GM21526 (cell line): Measurements from ENCODE around the gene PIP5KL1.
"Not testable (repeated sequence)": the region's sequence is repeated elsewhere in the genome, so short reads cannot be mapped to it uniquely, and the experiment has no call there.

Experiments used
- ATAC-seq: cut with Tn5 transposase; IDR thresholded peaks from one replicate; pipeline ENCODE4 v1.9.1; 2021; ENCODE audit warnings: moderate library complexity; ENCODE audit not compliant: unreplicated experiment, low FRiP score

PIP5KL1 gene

GRCh38 chr9:127896395-127897192 is 34.0 kb downstream of the PIP5KL1 start:
- no peak for ATAC-seq

- no peak for ATAC-seq
These were observed 34.8 kb downstream of the PIP5KL1 start for GRCh38 chr9:127895811-127896210.

DNA sequence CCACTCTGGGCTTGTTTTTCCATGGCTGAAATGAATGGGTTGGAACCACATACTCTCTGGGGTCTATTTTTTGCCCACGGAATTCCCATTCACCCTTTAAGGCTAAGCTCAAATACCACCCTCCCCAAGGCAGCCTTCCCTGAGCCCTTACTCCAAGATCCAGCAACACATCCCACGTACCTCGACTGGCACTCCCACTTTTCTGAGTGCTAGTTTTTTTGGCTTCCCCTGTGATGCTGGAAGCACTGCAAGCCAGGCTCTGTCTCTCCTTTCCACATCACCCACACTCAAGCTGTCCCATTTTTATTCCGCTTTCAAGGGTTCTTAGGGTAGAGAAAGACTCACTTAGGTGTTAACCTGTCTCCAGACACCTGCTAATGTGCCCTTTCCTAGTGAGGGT is 37.2 kb downstream of the PIP5KL1 start:
- ATAC-seq, result no peak

GRCh38 chr9:127892831-127893230 is 37.7 kb downstream of the PIP5KL1 start:
- ATAC-seq, result no peak

- no peak for ATAC-seq
These were observed 40.5 kb downstream of the PIP5KL1 start for GRCh38 chr9:127890053-127890452.

- no peak for ATAC-seq
These were observed 42.8 kb downstream of the PIP5KL1 start for GRCh38 chr9:127887792-127888191.

DNA sequence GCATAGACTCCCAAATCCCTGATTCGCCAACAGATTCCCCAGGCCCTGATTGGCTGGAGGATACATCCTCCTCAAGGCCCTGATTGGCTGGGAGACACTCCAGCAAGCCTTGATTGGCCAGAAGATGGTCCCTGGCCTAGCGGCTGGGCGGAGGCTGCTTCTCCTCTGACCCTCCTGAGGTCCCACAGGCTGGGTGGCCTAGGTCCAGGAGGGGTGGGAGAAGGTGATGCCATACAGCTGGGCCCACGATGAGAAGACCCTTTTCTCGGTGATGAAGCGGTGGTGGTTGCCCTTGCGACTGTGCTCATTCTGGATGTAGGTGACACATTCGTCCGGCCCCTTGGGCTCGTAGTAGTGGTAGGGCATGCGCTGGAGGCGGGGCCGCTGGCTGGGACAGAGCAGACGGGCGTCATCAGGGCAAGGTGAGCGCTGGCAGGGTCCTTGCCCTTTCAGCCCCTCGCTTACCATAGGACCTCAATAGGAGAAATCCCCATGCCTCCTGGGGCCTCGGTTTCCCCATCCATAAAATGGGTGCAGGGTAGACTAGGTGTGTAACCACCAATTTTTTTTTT is 44.1 kb downstream of the PIP5KL1 start:
- ATAC-seq, result no peak

DNA sequence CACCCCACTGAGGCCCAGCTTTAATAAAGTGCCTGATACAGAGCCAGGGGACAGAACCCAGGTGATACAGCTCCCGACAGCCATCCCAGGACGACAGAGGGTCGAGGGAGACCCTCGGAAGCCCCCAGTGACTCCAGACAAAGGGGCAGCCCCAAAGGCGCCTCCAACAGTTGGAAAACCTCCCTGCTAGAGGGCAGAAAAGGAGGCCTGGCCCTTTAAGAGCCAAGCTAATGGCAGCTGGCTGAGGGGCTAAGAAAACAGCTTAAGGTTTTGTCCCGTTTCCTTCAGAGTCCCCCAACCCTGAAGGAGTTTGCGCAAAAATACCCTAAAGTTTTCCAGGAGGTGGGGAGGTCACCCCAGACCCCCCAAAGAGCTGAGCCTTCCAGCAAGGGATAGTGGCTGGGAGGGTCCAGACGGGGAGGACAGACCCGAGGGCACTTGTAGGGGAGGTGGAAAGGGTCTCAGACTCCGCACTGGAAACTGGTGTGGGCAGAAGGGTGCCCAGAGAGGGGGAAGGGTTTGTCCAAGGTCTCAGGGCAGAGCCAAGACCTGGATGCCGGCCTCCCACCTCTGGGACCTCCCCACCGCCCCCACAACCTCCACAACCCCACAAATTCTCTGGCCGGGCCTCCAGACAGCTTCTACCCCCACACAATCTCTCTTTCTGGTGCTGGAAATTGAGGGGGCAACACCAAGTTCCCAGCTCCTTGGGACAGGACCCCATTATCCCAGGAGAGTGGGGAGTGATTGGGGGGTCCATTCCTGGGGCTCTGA is 44.9 kb downstream of the PIP5KL1 start:
- no peak for ATAC-seq

- ATAC-seq, result no peak
These were observed 45.5 kb downstream of the PIP5KL1 start for GRCh38 chr9:127884976-127885490.

DNA sequence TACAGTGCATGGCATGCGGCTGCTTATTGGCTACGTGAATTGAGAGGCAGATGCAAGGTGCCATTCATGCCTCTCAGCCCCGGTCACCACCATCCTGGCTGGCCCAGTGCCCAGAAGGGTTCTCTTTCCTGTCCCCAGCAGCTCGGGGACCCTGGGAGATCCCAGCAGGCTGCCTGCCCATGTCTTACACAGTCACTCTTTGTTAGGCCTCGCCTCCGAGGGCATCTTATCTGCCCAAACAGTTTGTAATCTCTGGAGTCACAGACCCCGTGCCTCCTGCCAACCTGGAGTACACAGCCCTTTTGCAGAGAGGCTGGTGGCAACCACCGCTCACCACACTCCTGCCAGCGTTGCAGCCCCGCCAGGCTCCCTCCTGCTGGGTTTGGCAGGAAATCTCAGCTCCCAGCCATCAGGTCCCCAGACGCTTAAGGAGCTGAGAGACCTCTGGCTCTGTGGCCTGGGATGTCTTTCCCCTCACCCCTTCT is 46.1 kb downstream of the PIP5KL1 start:
- no peak for ATAC-seq

- no peak for ATAC-seq
These were observed 46.6 kb downstream of the PIP5KL1 start for GRCh38 chr9:127883959-127884358.

- ATAC-seq, result not testable (repeated sequence)
These were observed 48.9 kb downstream of the PIP5KL1 start for GRCh38 chr9:127881715-127882114.

DNA sequence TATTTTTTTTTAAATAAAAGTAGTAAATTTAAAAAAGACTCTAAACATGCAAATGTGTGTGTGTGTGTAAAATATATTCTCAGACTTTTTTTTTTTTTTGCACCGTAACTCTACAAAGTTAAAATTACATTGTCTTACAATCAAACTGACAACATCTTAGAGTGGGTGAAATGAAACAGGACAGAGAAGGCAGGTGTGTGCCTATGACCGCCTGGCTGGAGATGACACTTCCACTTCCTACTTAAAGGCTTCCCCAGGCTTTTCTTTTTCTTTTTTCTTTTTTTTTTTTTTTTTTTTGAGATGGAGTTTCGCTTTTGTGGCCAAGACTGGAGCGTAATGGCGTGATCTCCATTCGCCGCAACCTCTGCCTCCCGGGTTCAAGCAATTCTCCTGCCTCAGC is 50.4 kb downstream of the PIP5KL1 start:
- ATAC-seq, result no peak

DNA sequence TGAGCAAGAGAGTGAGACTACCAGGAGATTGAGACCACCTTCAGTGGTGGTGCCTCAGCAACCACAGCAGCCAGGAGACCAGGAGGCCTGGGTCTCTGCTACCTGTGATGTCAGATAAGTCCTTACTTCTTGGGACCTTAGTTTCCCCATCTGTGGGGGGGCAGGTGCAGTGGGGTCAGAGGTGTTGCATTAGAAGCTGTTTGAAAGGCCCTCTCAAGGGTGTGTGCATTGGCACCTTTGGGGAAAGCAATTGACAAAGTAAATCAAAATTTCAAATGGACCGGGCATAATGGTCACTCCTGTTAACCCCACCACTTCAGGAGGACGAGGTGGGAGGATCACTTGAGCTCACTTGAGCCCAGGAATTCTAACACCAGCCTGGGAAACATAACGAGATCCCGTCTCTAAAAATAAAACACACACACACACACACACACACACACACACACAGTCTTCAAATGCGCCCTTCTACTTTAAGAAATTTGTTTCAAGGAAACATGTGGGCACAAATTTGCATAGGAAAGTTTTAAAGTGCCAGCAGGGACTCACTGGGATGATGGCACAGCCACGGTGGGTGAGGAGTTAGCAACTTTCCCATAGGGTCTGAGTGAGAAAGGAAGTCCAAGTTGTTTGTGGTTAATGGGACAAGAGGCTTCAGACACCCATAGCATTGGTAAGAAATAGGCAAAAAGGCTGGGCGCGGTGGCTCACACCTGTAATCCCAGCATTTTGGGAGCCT is 51.8 kb downstream of the PIP5KL1 start:
- no peak for ATAC-seq

DNA sequence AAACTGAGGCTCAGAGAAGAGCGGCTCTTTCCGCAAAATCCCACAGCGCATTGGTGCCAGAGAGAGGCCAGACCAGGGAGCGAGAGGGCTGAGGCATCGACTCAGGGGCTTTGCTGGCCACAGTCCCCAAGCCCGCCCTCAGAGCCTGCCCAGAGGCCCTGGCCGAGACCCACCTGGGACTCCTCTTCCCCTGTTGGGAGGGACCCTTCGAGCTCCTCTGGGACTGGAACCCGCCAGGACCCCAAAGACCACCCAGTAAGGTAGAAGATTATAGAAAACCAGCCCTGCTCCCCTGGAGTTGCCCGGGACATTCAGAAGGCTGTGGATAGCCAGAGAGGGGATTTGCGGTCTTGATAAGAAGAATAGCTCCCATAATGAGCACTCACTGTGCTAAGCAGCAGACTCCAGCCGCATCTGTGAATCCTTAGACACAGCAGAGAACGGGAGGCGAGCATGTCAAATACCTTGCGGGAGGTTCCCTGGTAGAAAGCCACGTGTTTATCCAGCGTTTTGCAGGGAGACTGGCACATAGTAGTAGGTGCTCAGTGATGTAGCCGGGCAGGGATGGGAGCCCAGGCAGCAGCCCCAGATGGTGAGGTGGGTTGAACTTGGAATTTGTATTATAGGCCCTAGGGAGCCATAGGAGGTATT is 52.5 kb downstream of the PIP5KL1 start:
- ATAC-seq, result no peak

- ATAC-seq, result no peak
These were observed 53.0 kb downstream of the PIP5KL1 start, which contains the start of gene AK1 for GRCh38 chr9:127877566-127877998. TSS of gene AK1 (minus strand) at chr9:127877675. CDS start at chr9:127874617, 3,058 bp downstream.

GRCh38 chr9:127876764-127877562 is 53.6 kb downstream of the PIP5KL1 start:
- no peak for ATAC-seq

DNA sequence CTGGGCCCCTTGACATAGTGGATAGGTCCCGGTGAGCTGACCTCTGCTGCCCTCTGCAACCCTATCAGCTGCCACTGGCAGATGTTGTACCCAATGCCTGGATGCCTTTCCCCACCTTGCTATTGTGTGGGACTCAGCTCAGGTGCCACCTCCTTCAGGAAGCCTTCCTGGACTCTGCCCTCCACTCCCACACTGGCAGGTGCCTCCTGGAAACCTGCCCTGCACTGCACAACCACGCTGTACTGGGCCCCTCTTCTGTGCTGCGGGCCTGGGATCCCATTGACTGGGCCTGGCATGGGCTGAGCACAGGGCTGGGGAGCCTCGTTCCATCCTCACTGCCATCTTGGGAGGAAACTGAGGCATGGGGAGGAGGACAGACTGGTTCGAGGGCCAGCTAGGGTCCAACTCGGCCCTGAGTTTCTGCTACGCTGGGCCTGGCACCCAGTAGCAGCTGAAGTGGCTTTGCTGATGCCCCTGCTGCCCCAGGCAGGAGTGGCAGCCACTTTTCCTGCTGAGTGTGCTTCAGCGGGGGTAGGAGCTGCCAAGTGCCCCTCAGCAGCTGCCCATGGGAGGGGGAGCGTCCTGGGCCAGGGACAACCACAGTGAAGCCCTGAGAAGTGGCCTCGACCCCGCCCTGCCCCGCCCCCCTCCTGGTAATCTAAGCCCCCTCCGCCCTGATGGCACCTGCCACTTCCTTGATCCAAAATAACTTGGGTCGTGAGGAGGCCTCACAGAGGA is 54.4 kb downstream of the PIP5KL1 start:
- ATAC-seq, result no peak
